HG03175 (cell line): ENCODE measurements around the gene CRYBA2.

ENCODE experiments used
- ATAC-seq: cut with Tn5 transposase; IDR thresholded peaks from one replicate; pipeline ENCODE4 v1.9.1; 2021; ENCODE audit warnings: mild to moderate bottlenecking, moderate library complexity; ENCODE audit not compliant: unreplicated experiment

Gene CRYBA2

DNA sequence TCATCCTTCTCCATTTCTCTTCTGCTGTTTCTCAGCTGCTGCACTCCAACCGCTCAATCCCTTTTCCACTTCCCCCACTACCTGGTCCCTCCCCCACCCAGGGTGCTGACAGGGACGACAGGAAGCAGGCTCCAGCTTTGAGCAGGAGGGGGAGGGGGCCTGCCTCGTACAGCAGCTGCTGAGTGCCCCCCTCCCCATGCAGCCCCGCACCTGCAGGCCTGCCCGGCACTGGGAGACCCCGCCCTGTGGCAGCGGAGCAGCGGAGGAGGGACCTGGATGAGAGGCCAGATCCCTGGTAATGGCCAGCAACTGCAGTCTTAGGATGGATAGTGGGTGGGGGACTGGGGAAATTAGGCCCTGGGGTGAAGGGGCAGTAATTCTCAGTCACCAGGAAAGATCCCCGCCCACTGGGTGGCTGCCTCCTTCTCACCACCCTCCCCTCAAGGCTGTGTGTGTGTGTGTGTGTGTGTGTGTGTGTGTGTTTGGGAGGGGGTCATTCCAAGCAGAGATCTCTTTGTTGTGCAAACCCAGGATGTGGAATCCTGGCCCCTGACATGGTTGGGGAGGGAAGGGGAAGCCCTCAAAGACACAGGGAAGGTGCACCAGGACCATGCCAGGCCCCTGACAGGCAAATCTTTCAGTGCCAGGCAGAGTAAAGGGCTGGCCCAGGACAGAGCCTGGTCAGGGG lies 6.8 kb upstream of the CRYBA2 start:
- ATAC-seq: no peak

- no peak for ATAC-seq
Measured at GRCh38 chr2:218999021-218999880, 6.0 kb upstream of the CRYBA2 start.

- ATAC-seq: no peak
Measured at GRCh38 chr2:218998414-218999002, 5.3 kb upstream of the CRYBA2 start.

DNA sequence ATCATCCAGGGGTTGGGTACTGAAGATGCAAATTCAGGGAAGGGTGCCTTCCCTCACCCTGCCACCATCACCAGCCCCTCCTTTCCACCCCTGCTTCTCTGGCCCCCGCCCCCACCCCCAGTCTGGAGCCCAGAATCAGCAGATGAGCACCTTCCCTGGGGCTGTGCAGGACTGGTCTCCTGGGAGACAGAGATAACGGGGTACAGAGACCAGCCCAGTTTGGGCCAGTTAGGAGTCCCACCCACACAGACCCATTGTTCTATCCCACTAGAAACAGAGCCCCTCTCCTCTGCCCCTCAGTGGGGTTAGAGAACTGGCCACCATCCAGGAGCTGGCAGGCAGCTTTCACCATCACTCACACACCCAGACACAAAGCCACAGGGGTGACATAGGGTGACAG lies 4.5 kb upstream of the CRYBA2 start:
- no peak for ATAC-seq

DNA sequence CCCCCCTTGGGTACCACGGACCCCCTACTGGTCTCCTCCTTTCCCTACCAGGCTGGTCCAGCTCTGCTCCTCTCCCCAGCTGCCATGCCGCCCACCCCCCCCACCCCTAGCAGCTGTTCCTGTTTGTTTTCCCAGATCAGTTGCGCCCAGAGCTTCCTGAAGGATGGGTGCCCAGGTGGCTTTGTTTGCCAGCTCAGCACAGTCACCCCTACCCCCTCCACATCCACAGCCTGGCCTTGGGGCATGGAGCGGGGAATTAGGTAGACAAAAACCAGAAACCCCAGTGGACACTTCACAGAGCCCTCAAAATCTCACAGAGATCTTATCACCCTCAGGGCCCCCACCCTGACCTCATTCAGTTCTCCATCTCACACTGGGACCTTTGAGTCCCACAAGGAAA lies 3.7 kb upstream of the CRYBA2 start:
- ATAC-seq: no peak

- peak; percentile 67 for ATAC-seq
Measured at GRCh38 chr2:218995972-218996711, 2.9 kb upstream of the CRYBA2 start.

GRCh38 chr2:218995561-218995960 lies 2.3 kb upstream of the CRYBA2 start:
- no peak for ATAC-seq

DNA sequence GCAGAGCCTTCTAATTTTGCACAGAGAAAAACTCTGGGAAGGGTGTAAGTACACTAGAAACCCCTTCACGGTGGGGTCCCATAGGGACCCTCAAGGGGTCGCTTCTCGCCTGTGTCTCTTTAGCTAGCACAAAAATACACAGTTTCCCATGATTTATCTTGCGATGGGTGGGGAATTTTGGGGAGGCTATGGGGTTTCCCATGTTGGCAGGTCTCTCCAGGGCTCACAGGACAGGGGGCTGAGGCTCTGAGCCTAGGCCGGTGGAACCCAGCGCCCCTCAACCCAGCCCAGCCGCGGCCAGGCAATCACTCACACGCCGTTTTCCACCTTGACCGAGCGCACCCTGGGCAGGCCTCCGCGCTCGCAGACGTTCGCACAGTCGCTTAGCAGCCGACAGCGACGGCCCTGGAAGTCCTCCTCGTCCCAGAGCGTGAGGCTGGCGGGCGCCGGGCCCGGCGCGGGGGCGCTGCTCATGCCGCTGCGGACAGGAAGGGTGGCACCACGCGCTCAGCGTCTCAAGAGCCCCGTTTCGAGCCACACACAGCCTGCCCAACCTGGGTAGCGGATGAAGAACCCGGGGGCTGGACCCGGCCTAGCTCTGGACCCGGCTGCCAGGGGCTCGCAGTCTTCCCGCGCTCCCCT lies 398 bp downstream of the CRYBA2 start:
- ATAC-seq: no peak

- no peak for ATAC-seq
Measured at GRCh38 chr2:218992196-218992595, 1.0 kb downstream of the CRYBA2 start.

GRCh38 chr2:218991674-218992168 lies 1.5 kb downstream of the CRYBA2 start:
- no peak for ATAC-seq

DNA sequence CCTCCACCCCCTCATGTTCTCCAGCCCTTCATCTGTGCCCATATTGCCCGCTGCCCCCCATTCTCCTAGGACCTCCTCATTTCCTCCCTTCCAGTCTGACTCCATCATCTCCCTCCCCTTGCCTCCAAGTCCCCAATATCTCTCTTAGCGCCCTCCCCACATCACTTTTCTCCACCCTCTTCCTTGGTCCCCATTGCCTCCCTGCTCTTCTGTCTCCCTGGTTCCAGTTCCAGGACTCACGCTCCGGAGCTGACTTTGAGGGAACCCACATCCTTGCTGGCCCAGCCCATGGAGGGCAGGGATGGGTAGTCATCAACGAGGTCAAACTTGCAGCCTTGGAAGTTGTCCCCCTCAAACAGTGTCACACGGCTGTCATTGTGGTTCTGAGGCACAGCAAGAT lies 2.6 kb downstream of the CRYBA2 start:
- no peak for ATAC-seq

GRCh38 chr2:218990052-218990451 lies 3.2 kb downstream of the CRYBA2 start:
- no peak for ATAC-seq

GRCh38 chr2:218988650-218989049 lies 4.6 kb downstream of the CRYBA2 start:
- no peak for ATAC-seq

GRCh38 chr2:218988164-218988563 lies 5.1 kb downstream of the CRYBA2 start:
- no peak for ATAC-seq

DNA sequence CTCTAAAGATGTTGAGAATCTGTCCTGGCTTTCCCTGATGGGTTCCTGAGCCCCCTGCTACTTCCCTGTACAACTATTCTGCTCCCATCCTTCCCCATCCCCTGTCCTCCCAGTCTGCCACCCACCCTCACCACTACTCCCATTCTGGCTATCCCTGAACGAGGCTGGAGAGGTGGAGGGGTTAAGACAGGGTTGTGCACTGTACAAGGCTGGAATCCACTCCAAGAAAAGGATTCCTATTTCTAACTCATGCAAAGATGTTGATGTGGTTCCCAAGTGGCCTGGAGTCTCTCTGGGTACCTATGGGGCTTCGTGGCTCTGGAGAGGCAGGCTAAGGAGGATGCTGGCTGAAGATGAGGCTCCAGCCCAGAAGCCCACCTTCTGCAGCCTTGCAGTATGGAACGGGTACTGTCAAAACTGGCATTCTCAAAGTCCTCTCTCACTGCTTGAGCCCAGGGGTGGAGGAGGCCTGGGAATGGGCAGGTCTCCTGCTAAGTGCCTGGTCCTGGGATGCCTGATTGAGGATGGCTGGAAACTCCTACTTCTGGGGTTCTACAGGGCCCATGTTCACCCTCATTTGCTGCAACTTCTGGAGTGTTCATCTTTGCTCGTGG lies 7.0 kb downstream of the CRYBA2 start:
- no peak for ATAC-seq

DNA sequence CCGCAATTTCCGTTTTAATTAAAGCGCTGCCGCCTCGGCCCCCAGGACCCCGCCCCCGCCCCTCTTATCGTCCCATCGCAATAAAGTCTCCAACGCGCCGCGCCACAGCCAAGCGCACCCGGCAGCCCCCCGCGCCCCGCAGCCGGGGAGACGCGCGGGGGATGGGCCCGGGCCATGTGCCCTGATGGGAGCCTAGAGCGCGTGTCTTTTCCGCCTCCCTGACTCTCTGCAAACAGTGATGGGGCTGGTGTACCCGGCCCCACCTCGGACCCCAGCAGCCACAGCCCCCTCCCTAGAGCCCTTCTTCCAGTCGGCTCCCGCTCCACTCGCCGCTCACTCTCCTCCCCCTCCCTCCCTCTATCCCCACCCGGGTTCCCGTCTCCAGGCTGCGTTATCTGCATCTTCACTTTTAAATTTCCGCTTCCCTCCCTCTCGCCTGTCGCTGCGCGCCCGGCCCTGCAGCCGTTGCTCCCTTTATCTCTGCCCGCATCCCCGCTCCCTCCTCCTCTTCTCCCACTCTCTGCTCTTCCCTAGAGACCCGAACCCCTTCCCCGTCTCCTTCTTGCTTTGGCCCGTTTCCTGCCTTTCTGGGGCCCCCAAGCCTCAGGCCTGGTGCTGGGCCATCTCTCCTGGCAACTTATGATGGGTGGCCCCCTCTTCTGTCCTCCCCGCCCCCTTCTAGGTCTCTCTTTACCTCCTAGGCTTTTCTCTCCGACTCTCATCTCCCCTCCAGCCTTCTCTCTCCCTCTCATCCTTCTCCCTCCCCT lies 7.7 kb downstream of the CRYBA2 start:
- no peak for ATAC-seq

- no peak for ATAC-seq
Measured at GRCh38 chr2:218985021-218985324, 8.2 kb downstream of the CRYBA2 start, which contains the start of gene FEV. TSS of gene FEV (minus strand) at chr2:218985184. CDS start at chr2:218985075, 109 bp downstream.

GRCh38 chr2:218984239-218985020 lies 8.8 kb downstream of the CRYBA2 start:
- ATAC-seq: no peak

- ATAC-seq: no peak
Measured at GRCh38 chr2:218983934-218984238, 9.3 kb downstream of the CRYBA2 start.
